Activated CD4-positive, alpha-beta T cell treated with anti-CD3 and anti-CD28 coated beads, Interleukin-2, amount 10 ng/mL, durations not matched to agents 24 days and 14 days (primary cell): Measurements from ENCODE around the gene FAM149A. TPM values are rescaled to one million over a fixed set of nuclear protein-coding genes. Genes with fewer than 3 reads are reported as not detected.

Experiments
- DNase-seq: peaks from one replicate; pipeline ENCODE4 v3.0.0; 2022
- H3K27ac Mint-ChIP-seq: one replicate; pipeline ENCODE4 v1.8.0; 2022; ENCODE audit warnings: mild to moderate bottlenecking, mixed read lengths
- H3K27me3 Mint-ChIP-seq: one replicate; pipeline ENCODE4 v1.8.0; 2022; ENCODE audit warnings: mixed read lengths
- H3K36me3 Mint-ChIP-seq: one replicate; pipeline ENCODE4 v1.8.0; 2022; ENCODE audit warnings: low read depth, mild to moderate bottlenecking, mixed read lengths
- H3K4me1 Mint-ChIP-seq: one replicate; pipeline ENCODE4 v1.8.0; 2021; ENCODE audit warnings: mixed read lengths
- H3K4me3 Mint-ChIP-seq: one replicate; pipeline ENCODE4 v1.8.0; 2022; ENCODE audit warnings: mild to moderate bottlenecking, moderate library complexity, mixed read lengths
- H3K9me3 Mint-ChIP-seq: one replicate; pipeline ENCODE4 v1.8.0; 2021; ENCODE audit warnings: mixed read lengths
- intact Hi-C: fragments of 100-400 bp; cut with micrococcal nuclease; formaldehyde crosslinking; loops from one replicate; pipeline ENCODE4 v1.15.1; 2023
- total RNA-seq: library from RNA; stranded (reverse); gene quantifications from 2 replicates; pipeline ENCODE4 v1.2.3, GENCODE V29; 2022

FAM149A gene
- total RNA-seq, 1 donor from 2014 or later: 0.33 TPM

DNA sequence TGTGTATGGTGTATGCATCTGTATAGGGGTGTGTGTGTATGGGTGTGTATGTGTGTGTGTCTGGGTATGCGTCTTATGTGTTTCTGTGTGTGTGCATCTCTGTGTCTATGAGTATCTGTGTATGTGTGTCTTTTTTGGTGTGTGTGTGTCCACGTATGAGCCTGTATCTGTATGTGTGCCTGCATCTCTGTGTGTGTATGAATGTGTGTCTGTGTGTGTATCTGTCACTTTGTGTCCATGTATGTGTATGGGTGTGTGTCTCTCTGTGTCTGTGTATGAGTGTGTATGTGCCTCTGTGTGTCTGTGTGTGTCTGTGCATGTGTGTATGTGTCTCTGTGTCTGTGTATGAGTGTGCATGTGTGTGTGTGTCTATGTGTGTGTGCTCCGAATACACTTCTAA lies 24.3 kb downstream of the FAM149A start:
- DNase-seq: no peak
- intact Hi-C loops: no loop called here
- Mint-ChIP-seq H3K4me3 (no peak overlapping the region), H3K4me1 (peaks cover 8% of the 10 kb centered on the region), H3K36me3 (no peaks in the 10 kb centered on the region), H3K9me3 (no peaks in the 10 kb centered on the region), H3K27ac (no peak overlapping the region), H3K27me3 (no peaks in the 10 kb centered on the region)

DNA sequence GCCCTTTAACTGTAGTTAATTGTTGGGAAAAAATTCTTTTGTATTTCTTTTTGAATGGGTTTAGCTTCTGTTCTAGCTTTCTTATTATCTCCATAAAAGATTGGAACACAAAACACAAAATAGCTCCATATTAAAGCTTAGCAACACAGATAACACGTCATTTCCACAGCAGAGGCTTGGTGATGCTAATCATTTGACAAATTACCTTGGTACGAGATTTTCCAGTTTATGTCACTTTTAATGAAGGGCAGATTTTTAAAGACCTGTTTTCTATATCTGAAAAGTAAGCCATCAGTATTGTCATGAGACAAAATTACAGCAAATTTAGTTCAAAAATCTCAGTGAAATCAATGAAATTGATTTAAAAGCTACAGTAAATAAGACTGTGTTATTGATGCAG lies 27.4 kb downstream of the FAM149A start:
- Mint-ChIP-seq H3K27ac (no peak overlapping the region), H3K9me3 (no peaks in the 10 kb centered on the region), H3K36me3 (no peaks in the 10 kb centered on the region), H3K4me3 (no peak overlapping the region), H3K4me1 (peaks cover 11% of the 10 kb centered on the region), H3K27me3 (peaks cover 4% of the 10 kb centered on the region)
- intact Hi-C loops: no loop called here
- no peak for DNase-seq

DNA sequence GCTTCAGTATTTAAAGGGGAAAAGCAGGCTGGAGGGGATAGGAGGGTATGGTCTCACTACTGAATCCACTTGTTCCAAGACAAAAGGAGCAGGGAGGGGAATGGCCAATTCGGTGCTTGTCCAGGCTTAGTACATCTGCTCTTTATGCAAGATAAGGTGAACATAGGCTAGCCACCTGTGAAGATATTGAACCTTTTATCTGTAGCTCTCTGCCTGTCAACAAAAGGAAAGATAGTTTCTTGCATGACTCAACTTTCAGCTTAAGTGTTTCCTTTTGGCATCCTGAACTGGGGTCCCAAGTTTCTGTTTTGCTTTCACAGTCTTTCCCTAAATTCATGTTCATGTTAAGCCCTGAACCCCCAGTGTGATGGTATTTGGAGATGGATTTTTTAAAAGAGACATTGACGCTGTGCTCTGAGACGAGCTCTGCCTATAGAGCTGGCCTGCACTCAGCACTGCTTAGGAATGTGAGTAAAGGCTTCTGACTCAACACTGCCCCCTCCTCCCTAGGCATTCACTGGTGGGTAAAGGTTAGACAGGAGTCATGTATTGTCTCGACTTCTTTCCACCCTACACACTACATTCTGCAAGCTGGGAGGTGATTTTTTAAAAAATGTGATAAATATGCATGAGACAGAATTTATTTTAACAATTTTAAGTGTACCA lies 28.2 kb downstream of the FAM149A start:
- Mint-ChIP-seq H3K36me3 (no peaks in the 10 kb centered on the region), H3K27ac (no peak overlapping the region), H3K27me3 (peaks cover 4% of the 10 kb centered on the region), H3K4me1 (peaks cover 11% of the 10 kb centered on the region), H3K4me3 (no peak overlapping the region), H3K9me3 (no peaks in the 10 kb centered on the region)
- intact Hi-C loops: no loop called here
- DNase-seq: no peak

DNA sequence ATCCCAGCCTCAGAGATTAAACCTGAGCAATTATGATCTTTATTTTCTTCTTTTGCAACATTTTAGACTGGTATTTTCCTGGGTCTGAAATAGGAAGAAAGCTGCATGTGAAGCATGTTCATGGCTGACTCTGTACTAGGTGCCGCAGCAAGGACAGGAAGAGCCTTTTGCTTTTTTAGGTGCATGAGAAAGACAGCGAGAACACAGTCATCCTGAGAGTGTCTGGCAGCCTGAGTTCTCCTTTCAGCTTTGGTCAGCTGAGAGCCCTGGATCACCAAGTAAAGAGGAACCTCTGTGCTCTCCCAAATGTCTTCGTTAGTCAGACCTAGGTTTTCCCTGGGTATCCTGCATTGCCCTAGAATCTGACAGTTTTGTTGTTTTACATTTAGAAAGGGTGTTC lies 29.8 kb downstream of the FAM149A start:
- no peaks in the 10 kb centered on the region for H3K36me3 Mint-ChIP-seq
- H3K4me3 Mint-ChIP-seq: no peak overlapping the region
- no peaks in the 10 kb centered on the region for H3K9me3 Mint-ChIP-seq
- H3K27ac Mint-ChIP-seq: no peak overlapping the region
- H3K4me1 Mint-ChIP-seq: peaks cover 11% of the 10 kb centered on the region
- no peak for DNase-seq
- intact Hi-C loops: no loop called here
- peaks cover 16% of the 10 kb centered on the region for H3K27me3 Mint-ChIP-seq

GRCh38 chr4:186134861-186135260 lies 30.4 kb downstream of the FAM149A start:
- Mint-ChIP-seq H3K4me3 (no peak overlapping the region), H3K27ac (no peak overlapping the region), H3K9me3 (no peaks in the 10 kb centered on the region), H3K4me1 (peaks cover 11% of the 10 kb centered on the region), H3K36me3 (no peaks in the 10 kb centered on the region), H3K27me3 (peaks cover 16% of the 10 kb centered on the region)
- DNase-seq: no peak
- intact Hi-C loops: no loop called here

DNA sequence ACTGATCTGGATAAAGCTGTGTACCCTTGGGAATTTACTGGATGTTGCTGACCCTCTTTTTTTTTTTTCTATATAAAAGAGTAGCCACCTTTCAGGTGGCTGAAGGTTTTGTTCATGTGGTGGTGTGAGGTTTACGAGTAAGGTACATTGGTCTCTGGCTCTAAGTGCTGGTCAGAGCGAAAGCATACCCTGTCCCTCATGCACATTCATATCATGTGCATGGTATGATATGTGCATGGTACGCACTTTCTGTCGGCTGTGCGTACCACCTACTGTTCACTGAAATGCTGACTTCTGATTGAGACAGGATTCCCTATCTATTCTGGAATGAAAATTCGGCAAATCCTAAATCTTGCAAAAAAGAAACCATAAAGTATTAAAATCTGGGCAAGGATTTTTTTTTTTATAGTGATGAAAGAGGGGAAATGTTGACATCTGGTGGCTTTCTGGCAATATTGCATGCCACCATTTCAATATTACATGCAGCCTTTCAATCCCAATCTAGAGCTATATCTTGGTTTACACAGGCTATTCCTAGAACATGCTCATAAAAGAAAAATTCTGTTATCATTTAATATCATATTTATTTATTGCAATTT lies 32.8 kb downstream of the FAM149A start:
- H3K27ac Mint-ChIP-seq: no peak overlapping the region
- no peak overlapping the region for H3K4me3 Mint-ChIP-seq
- H3K9me3 Mint-ChIP-seq: no peaks in the 10 kb centered on the region
- no peaks in the 10 kb centered on the region for H3K36me3 Mint-ChIP-seq
- peaks cover 30% of the 10 kb centered on the region for H3K27me3 Mint-ChIP-seq
- H3K4me1 Mint-ChIP-seq: peaks cover 10% of the 10 kb centered on the region
- intact Hi-C loops: no loop called here
- peak; percentile 53 for DNase-seq

- peak overlapping the region; percentile 82 for H3K4me3 Mint-ChIP-seq
- peak overlapping the region; percentile 48 for H3K27ac Mint-ChIP-seq
- H3K36me3 Mint-ChIP-seq: peaks cover 3% of the 10 kb centered on the region
- DNase-seq: peak; percentile 64
- peaks cover 57% of the 10 kb centered on the region for H3K27me3 Mint-ChIP-seq
- intact Hi-C loops: loop anchor here (2.0 kb wide), 1 partner anchor 46 kb away; the partner anchor contains the start of gene CYP4V2
- no peaks in the 10 kb centered on the region for H3K9me3 Mint-ChIP-seq
- peaks cover 7% of the 10 kb centered on the region for H3K4me1 Mint-ChIP-seq
Observed at GRCh38 chr4:186144198-186144945, 39.9 kb downstream of the FAM149A start.

DNA sequence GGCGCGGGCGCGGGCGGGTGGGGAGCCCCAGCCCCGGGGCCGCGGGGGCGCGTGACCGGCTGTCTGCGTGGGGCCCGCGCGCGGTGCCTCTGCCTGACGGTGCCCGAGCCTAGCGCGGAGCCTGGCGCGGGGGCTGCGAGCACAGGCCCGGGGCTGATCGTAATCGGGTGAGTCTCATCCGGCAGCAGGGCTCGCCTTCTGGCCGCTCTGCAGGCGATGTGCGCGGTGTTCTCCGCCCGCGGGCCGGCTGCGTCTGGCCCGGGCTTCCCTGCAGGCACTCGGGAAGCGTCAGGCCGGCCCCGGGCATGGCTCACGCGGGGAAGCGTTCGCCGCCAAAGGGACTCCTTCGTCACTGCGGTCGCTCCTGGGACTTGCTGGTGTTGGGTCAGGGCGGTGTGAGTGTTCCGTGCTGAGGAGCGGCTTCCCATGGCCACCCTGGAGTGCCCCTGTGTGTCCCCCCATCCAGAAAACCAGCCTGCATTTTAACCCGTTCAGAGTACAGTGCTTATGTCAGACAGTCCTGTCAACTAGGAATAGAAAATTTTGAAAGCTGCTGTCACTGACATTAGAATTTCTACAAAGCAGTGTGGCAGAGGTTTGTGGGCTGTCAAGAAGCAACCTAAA lies 40.6 kb downstream of the FAM149A start:
- intact Hi-C loops: loop anchor here (2.0 kb wide), 1 partner anchor 46 kb away; the partner anchor contains the start of gene CYP4V2

GRCh38 chr4:186146458-186146857 lies 42.0 kb downstream of the FAM149A start:
- no peak overlapping the region for H3K27ac Mint-ChIP-seq
- intact Hi-C loops: no loop called here
- H3K27me3 Mint-ChIP-seq: peaks cover 52% of the 10 kb centered on the region
- no peak overlapping the region for H3K4me3 Mint-ChIP-seq
- no peak for DNase-seq
- H3K4me1 Mint-ChIP-seq: peaks cover 7% of the 10 kb centered on the region
- H3K9me3 Mint-ChIP-seq: no peaks in the 10 kb centered on the region
- H3K36me3 Mint-ChIP-seq: peaks cover 3% of the 10 kb centered on the region

More for the DNA sequence above, 40.6 kb downstream of the FAM149A start:
- Mint-ChIP-seq H3K27ac (no peak overlapping the region), H3K36me3 (peaks cover 3% of the 10 kb centered on the region), H3K4me3 (peak overlapping the region; percentile 77), H3K9me3 (no peaks in the 10 kb centered on the region), H3K4me1 (peaks cover 7% of the 10 kb centered on the region), H3K27me3 (peaks cover 57% of the 10 kb centered on the region)
- DNase-seq: peak; percentile 67

DNA sequence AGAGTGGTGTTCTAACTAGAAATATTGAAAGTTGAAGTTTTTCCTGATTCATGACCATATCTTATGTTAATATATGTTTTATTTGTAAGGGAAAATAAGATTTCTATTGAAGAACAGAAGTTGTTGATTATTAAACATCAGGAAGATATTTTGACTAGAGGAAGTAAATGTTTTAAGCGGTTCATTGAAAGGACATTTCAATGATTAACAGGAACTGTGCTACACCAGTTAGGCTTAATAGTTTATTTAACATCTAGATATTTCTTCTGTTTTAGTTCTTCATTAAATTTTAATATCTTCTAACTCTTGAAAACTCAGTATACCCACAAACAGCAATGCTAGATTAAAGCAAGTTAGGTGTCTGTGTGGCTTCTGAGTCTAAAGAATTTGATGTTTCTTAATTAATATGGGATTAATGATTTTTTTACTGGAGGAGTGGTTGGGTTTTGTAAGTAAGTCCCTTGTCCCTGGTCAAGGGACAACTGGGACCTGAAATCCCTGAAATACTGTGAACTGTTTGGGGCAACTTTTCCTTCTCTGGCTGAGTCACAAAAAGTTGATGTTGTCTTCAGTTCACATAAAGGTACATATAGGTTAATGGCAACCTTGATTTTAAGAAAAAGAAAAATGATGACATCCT lies 44.0 kb downstream of the FAM149A start:
- Mint-ChIP-seq H3K4me1 (peaks cover 7% of the 10 kb centered on the region), H3K27ac (no peak overlapping the region), H3K27me3 (peaks cover 36% of the 10 kb centered on the region), H3K36me3 (peaks cover 3% of the 10 kb centered on the region), H3K9me3 (no peaks in the 10 kb centered on the region), H3K4me3 (no peak overlapping the region)
- DNase-seq: no peak
- intact Hi-C loops: no loop called here

- H3K27ac Mint-ChIP-seq: no peak overlapping the region
- peaks cover 27% of the 10 kb centered on the region for H3K27me3 Mint-ChIP-seq
- peak; percentile 77 for DNase-seq
- intact Hi-C loops: no loop called here
- H3K4me1 Mint-ChIP-seq: peaks cover 3% of the 10 kb centered on the region
- H3K9me3 Mint-ChIP-seq: no peaks in the 10 kb centered on the region
- no peaks in the 10 kb centered on the region for H3K36me3 Mint-ChIP-seq
- H3K4me3 Mint-ChIP-seq: no peak overlapping the region
Observed at GRCh38 chr4:186149872-186150271, 45.4 kb downstream of the FAM149A start.

DNA sequence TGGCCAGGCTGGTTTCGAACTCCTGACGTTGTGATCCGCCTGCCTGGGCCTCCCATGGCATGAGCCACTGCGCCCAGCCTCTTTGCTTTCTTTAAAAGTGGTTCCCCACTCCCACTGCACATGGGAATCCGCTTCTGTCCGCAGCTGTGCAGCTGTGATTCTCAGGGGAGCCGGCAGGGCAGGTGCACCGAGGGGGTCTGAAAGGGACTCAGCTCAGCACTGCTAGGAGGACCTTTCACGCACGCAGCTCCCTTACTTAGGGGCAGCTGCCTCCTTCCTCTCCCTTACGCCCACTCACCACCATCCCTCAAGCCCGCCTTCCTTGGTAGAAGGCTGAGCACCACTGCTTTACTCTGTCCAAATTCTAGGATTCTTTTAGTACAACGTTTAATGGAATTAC lies 46.4 kb downstream of the FAM149A start:
- Mint-ChIP-seq H3K9me3 (no peaks in the 10 kb centered on the region), H3K27me3 (peaks cover 20% of the 10 kb centered on the region), H3K4me3 (no peak overlapping the region), H3K4me1 (peaks cover 6% of the 10 kb centered on the region), H3K27ac (no peak overlapping the region), H3K36me3 (no peaks in the 10 kb centered on the region)
- intact Hi-C loops: no loop called here
- DNase-seq: no peak

DNA sequence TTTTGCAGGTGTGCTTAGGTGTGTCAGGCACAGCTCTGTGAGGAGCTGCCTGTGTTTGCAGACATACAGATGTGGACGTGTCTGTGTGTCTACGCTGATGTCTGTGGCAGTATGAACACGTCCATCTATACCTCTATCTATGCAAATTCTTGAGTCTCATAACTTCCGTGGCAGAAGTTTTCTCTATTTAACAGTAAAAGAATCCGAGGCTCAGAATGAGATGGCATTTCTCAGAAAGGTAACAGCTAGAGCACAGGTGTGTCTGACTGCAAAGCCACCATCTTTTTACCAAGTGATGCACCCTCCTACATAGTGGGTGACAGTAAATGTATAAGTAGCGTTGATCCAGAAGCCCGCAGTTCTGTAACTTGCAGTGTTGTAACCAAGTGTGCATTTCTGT lies 47.0 kb downstream of the FAM149A start:
- Mint-ChIP-seq H3K36me3 (no peaks in the 10 kb centered on the region), H3K4me3 (no peak overlapping the region), H3K27ac (no peak overlapping the region), H3K27me3 (peaks cover 14% of the 10 kb centered on the region), H3K9me3 (no peaks in the 10 kb centered on the region), H3K4me1 (peaks cover 6% of the 10 kb centered on the region)
- intact Hi-C loops: no loop called here
- DNase-seq: no peak
